HepG2 (cell line): ENCODE measurements around the gene CPNE1. TPM values are rescaled to one million over a fixed set of nuclear protein-coding genes. Genes with fewer than 3 reads are reported as not detected.
A peak's percentile ranks its signal among the peaks of the same experiment; 100 is the strongest.

Experiments used
- ASH2L ChIP-seq: fragments of 300-600, 200-600 bp; sonication (generic); IDR thresholded peaks from 2 replicates; pipeline ENCODE4 v1.7.0; 2017; ENCODE audit warnings: low read depth, mild to moderate bottlenecking, moderate library complexity, mixed read lengths, low read length; ENCODE audit not compliant: insufficient read length
- CREB1 ChIP-seq, 2 experiments: fragments of 450-650 bp in 1 of 2; IDR thresholded peaks; 2 replicates each; pipeline ENCODE4 v1.6.1; 2016 to 2017; ENCODE audit warnings: control low read depth in 1 of 2, mild to moderate bottlenecking in 1 of 2, missing compliant biosample characterization in 1 of 2, missing genetic modification characterization in 1 of 2
- HNRNPL ChIP-seq: fragments of 200-400 bp; formaldehyde crosslinking; IDR thresholded peaks from 2 replicates; pipeline ENCODE4 v1.6.1; 2017; ENCODE audit warnings: mild to moderate bottlenecking, low read depth, low read length
- MEIS1 ChIP-seq: sonication (generic); formaldehyde crosslinking; IDR thresholded peaks from 2 replicates; pipeline ENCODE4 v1.9.0; 2021; ENCODE audit warnings: mild to moderate bottlenecking, missing genetic modification reagents, moderate library complexity, borderline replicate concordance
- NFYB ChIP-seq: sonication (generic); formaldehyde crosslinking; IDR thresholded peaks from 2 replicates; pipeline ENCODE4 v1.4.0; 2020; ENCODE audit warnings: missing genetic modification reagents
- SNAPC2 ChIP-seq: sonication (generic); formaldehyde crosslinking; IDR thresholded peaks from 2 replicates; pipeline ENCODE4 v1.8.1; 2022; ENCODE audit warnings: mild to moderate bottlenecking, missing genetic modification reagents
- SPEN ChIP-seq: sonication (generic); formaldehyde crosslinking; IDR thresholded peaks from 2 replicates; pipeline ENCODE4 v1.5.1; 2020; ENCODE audit warnings: low read depth, mild to moderate bottlenecking, missing genetic modification reagents
- ZBTB7B ChIP-seq: sonication (generic); formaldehyde crosslinking; IDR thresholded peaks from 2 replicates; pipeline ENCODE4 v1.4.0; 2020; ENCODE audit warnings: missing genetic modification reagents
- ZNF234 ChIP-seq: sonication (generic); formaldehyde crosslinking; conservative IDR thresholded peaks from 2 replicates; pipeline ENCODE4 v1.5.1; 2020; ENCODE audit warnings: mild to moderate bottlenecking, missing genetic modification reagents
- ZNF251 ChIP-seq: sonication (generic); formaldehyde crosslinking; IDR thresholded peaks from 2 replicates; pipeline ENCODE4 v1.9.0; 2021; ENCODE audit warnings: mild to moderate bottlenecking, missing genetic modification reagents
- ZNF44 ChIP-seq: sonication (generic); formaldehyde crosslinking; IDR thresholded peaks from 2 replicates; pipeline ENCODE4 v1.5.1; 2020; ENCODE audit warnings: mild to moderate bottlenecking, missing genetic modification reagents
- ZNF547 ChIP-seq: sonication (generic); formaldehyde crosslinking; IDR thresholded peaks from 2 replicates; pipeline ENCODE4 v1.5.1; 2020; ENCODE audit warnings: mild to moderate bottlenecking, missing genetic modification reagents
- ZNF552 ChIP-seq: sonication (generic); formaldehyde crosslinking; IDR thresholded peaks from 2 replicates; pipeline ENCODE4 v1.9.0; 2022; ENCODE audit warnings: missing genetic modification reagents, mild to moderate bottlenecking, borderline replicate concordance
- ZNF737 ChIP-seq: sonication (generic); formaldehyde crosslinking; IDR thresholded peaks from 2 replicates; pipeline ENCODE4 v1.5.0; 2020; ENCODE audit warnings: missing genetic modification reagents, mild to moderate bottlenecking, borderline replicate concordance
- polyA plus RNA-seq, 8 experiments: library from polyadenylated mRNA; depleted of rRNA in 3 of 8; stranded (reverse) in 7 of 8; unstranded in 1 of 8; fragments of >200 nt; fragmentation: Illumina TruSeq in 4 of 8; extraction: Trizol in 4 of 8; gene quantifications; 2 replicates each; pipeline versions ENCODE4 v1.2.1 to v1.2.3, GENCODE V29; 2011 to 2016; ENCODE audit warnings: low read depth in 4 of 8, missing spikeins in 1 of 8, mixed read lengths in 1 of 8; ENCODE audit not compliant: insufficient read depth in 1 of 8
- total RNA-seq, 5 experiments: library from RNA; depleted of rRNA; stranded (reverse); fragments of >200 nt; fragmentation: Illumina TruSeq; extraction: Trizol; gene quantifications; 2 replicates each; pipeline ENCODE4 v1.2.3, GENCODE V29; 2016; ENCODE audit warnings: low read depth in 1 of 5
- TF ChIP-seq, protein P1 (sequence below): sonication (generic); formaldehyde crosslinking; IDR thresholded peaks from 2 replicates; pipeline ENCODE4 v1.4.0; 2020; ENCODE audit warnings: missing genetic modification reagents
- TF ChIP-seq, protein P2 (sequence below): sonication (generic); formaldehyde crosslinking; IDR thresholded peaks from 2 replicates; pipeline ENCODE4 v1.4.0; 2020; ENCODE audit warnings: missing genetic modification reagents
- TF ChIP-seq, protein P3 (sequence below): sonication (generic); formaldehyde crosslinking; IDR thresholded peaks from 2 replicates; pipeline ENCODE4 v1.8.0; 2022; ENCODE audit warnings: missing genetic modification reagents, low read depth, mild to moderate bottlenecking, borderline replicate concordance
- TF ChIP-seq, protein P4 (sequence below): sonication (generic); formaldehyde crosslinking; IDR thresholded peaks from 2 replicates; pipeline ENCODE4 v1.4.0; 2020; ENCODE audit warnings: mild to moderate bottlenecking, missing genetic modification reagents

Gene CPNE1
- total and polyA plus RNA-seq, 2 of the 13 experiments (the other 11 are each of a cell fraction or from before 2014, with no cell fraction given) = 408 to 431 TPM

DNA sequence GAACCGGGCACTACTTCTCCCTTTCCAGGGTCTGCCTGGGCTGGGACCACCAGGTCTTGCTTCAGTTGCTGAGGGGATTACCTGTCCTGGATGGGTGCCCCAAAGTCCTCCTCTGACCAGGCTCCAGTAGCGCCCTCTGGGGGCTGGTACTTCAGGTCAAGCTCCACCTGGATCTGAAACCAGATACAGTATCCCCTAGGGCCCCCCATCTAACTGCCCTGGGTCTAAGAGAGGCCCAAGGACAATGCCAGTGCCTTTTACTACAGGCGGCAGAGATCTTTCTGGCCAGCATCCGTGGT lies 60.3 kb downstream of the CPNE1 start (continued):
- TF ChIP-seq HNRNPL (no peak), SNAPC2 (CRISPR knock-in tag) (no peak), ZBTB7B (CRISPR knock-in tag) (peak; percentile 26; the same call in 1 of the 2 replicates), ASH2L (no peak), ZNF234 (CRISPR knock-in tag) (no peak), ZNF737 (CRISPR knock-in tag) (no peak), MEIS1 (CRISPR knock-in tag) (no peak), SPEN (no peak), ZNF547 (no peak), CREB1 (IDR thresholded peaks at IDR 0.05) (no peak), CREB1 (CRISPR knock-in tag; IDR thresholded peaks at IDR 0.05) (no peak), ZNF44 (CRISPR knock-in tag) (no peak), ZNF251 (no peak), ZNF552 (no peak), NFYB (no peak)
- TF ChIP-seq, protein P1, sequence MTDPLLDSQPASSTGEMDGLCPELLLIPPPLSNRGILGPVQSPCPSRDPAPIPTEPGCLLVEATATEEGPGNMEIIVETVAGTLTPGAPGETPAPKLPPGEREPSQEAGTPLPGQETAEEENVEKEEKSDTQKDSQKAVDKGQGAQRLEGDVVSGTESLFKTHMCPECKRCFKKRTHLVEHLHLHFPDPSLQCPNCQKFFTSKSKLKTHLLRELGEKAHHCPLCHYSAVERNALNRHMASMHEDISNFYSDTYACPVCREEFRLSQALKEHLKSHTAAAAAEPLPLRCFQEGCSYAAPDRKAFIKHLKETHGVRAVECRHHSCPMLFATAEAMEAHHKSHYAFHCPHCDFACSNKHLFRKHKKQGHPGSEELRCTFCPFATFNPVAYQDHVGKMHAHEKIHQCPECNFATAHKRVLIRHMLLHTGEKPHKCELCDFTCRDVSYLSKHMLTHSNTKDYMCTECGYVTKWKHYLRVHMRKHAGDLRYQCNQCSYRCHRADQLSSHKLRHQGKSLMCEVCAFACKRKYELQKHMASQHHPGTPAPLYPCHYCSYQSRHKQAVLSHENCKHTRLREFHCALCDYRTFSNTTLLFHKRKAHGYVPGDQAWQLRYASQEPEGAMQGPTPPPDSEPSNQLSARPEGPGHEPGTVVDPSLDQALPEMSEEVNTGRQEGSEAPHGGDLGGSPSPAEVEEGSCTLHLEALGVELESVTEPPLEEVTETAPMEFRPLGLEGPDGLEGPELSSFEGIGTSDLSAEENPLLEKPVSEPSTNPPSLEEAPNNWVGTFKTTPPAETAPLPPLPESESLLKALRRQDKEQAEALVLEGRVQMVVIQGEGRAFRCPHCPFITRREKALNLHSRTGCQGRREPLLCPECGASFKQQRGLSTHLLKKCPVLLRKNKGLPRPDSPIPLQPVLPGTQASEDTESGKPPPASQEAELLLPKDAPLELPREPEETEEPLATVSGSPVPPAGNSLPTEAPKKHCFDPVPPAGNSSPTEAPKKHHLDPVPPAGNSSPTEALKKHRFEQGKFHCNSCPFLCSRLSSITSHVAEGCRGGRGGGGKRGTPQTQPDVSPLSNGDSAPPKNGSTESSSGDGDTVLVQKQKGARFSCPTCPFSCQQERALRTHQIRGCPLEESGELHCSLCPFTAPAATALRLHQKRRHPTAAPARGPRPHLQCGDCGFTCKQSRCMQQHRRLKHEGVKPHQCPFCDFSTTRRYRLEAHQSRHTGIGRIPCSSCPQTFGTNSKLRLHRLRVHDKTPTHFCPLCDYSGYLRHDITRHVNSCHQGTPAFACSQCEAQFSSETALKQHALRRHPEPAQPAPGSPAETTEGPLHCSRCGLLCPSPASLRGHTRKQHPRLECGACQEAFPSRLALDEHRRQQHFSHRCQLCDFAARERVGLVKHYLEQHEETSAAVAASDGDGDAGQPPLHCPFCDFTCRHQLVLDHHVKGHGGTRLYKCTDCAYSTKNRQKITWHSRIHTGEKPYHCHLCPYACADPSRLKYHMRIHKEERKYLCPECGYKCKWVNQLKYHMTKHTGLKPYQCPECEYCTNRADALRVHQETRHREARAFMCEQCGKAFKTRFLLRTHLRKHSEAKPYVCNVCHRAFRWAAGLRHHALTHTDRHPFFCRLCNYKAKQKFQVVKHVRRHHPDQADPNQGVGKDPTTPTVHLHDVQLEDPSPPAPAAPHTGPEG (CRISPR knock-in tag) = no peak
- TF ChIP-seq, protein P2, sequence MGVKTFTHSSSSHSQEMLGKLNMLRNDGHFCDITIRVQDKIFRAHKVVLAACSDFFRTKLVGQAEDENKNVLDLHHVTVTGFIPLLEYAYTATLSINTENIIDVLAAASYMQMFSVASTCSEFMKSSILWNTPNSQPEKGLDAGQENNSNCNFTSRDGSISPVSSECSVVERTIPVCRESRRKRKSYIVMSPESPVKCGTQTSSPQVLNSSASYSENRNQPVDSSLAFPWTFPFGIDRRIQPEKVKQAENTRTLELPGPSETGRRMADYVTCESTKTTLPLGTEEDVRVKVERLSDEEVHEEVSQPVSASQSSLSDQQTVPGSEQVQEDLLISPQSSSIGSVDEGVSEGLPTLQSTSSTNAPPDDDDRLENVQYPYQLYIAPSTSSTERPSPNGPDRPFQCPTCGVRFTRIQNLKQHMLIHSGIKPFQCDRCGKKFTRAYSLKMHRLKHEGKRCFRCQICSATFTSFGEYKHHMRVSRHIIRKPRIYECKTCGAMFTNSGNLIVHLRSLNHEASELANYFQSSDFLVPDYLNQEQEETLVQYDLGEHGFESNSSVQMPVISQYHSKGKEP = no peak
- TF ChIP-seq, protein P3, sequence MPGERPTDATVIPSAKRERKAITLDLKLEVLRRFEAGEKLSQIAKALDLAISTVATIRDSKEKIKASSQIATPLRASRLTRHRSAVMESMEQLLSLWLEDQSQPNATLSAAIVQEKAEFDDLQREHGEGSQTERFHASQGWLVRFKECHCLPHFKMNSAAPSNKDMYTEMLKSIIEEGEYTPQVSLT (CRISPR knock-in tag) = no peak
- TF ChIP-seq, protein P4, sequence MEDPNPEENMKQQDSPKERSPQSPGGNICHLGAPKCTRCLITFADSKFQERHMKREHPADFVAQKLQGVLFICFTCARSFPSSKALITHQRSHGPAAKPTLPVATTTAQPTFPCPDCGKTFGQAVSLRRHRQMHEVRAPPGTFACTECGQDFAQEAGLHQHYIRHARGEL (CRISPR knock-in tag) = no peak
